CD14-positive monocyte (primary cell): ENCODE results near the gene NTM. TPM values are rescaled to one million over a fixed set of nuclear protein-coding genes. Genes with fewer than 3 reads are reported as not detected.

Experiments used
- DNase-seq, 3 donors: peaks; one replicate each; pipeline ENCODE4 v3.0.0-alpha.2; 2011 to 2022
- H2AFZ ChIP-seq: 2 replicates; pipeline ENCODE4 v1.6.0; 2012; ENCODE audit warnings: mild to moderate bottlenecking, low read depth, low read length, inconsistent platforms; ENCODE audit not compliant: insufficient read depth, poor library complexity, severe bottlenecking
- H3K27ac ChIP-seq, 2 donors: 1 replicate in 1 of 2; 2 replicates in 1 of 2; pipeline ENCODE4 v1.5.1; 2012 to 2013; ENCODE audit warnings: low read length in 2 of 2, control low read depth in 1 of 2, inconsistent platforms in 1 of 2, low read depth in 1 of 2, mild to moderate bottlenecking in 1 of 2
- H3K27me3 ChIP-seq, 2 donors: one replicate each; pipeline versions ENCODE4 v1.6.0 to v1.6.1; 2011 to 2013; ENCODE audit warnings: low read length in 2 of 2; ENCODE audit not compliant: control insufficient read depth in 2 of 2, insufficient read depth in 2 of 2
- H3K36me3 ChIP-seq, 2 donors: replicated peaks in 1 of 2; 1 replicate in 1 of 2; 2 replicates in 1 of 2; pipeline versions ENCODE4 v1.5.1 to v1.6.1; 2012 to 2013; ENCODE audit warnings: low read length in 2 of 2, control low read depth in 1 of 2, inconsistent platforms in 1 of 2, mild to moderate bottlenecking in 1 of 2; ENCODE audit not compliant: insufficient read depth in 2 of 2, control insufficient read depth in 1 of 2
- H3K4me1 ChIP-seq, 2 donors: 1 replicate in 1 of 2; 2 replicates in 1 of 2; pipeline versions ENCODE4 v1.5.1 to v1.6.1; 2012 to 2013; ENCODE audit warnings: low read length in 2 of 2, control low read depth in 1 of 2, inconsistent platforms in 1 of 2, mild to moderate bottlenecking in 1 of 2, moderate library complexity in 1 of 2; ENCODE audit not compliant: insufficient read depth in 2 of 2, control insufficient read depth in 1 of 2
- H3K4me2 ChIP-seq: replicated peaks from 2 replicates; pipeline ENCODE3; 2012; ENCODE audit warnings: low read length, moderate library complexity, mild to moderate bottlenecking; ENCODE audit not compliant: poor library complexity, severe bottlenecking; ENCODE audit errors: extremely low read depth
- H3K4me3 ChIP-seq, 3 experiments: fragments of 200-600 bp in 1 of 3; sonication (generic) in 1 of 3; replicated peaks in 1 of 3; 1 replicate in 2 of 3; 2 replicates in 1 of 3; pipeline ENCODE4 v1.5.1; 2011 to 2013; ENCODE audit warnings: low read length in 3 of 3, mild to moderate bottlenecking in 3 of 3, control low read depth in 2 of 3, low read depth in 2 of 3, inconsistent platforms in 1 of 3, moderate library complexity in 1 of 3
- H3K79me2 ChIP-seq: 2 replicates; pipeline ENCODE4 v1.6.0; 2012; ENCODE audit warnings: mild to moderate bottlenecking, control low read depth, inconsistent platforms, low read length, moderate library complexity; ENCODE audit not compliant: insufficient read depth
- H3K9ac ChIP-seq: 2 replicates; pipeline ENCODE4 v1.6.0; 2017; ENCODE audit warnings: low read length, mild to moderate bottlenecking; ENCODE audit not compliant: insufficient read depth, poor library complexity, severe bottlenecking
- H3K9me3 ChIP-seq, 2 donors: replicated peaks in 1 of 2; 1 replicate in 1 of 2; 2 replicates in 1 of 2; pipeline versions ENCODE4 v1.5.1 to v1.6.1; 2012 to 2013; ENCODE audit warnings: low read length in 2 of 2, control low read depth in 1 of 2; ENCODE audit not compliant: control insufficient read depth in 1 of 2, insufficient read depth in 1 of 2
- H4K20me1 ChIP-seq: 2 replicates; pipeline ENCODE4 v1.6.0; 2012; ENCODE audit warnings: mild to moderate bottlenecking, low read length, control low read depth, moderate library complexity; ENCODE audit not compliant: insufficient read depth
- H3K27ac Mint-ChIP-seq, 7 donors: one replicate each; pipeline ENCODE4 v1.8.0; 2020; ENCODE audit warnings: mild to moderate bottlenecking in 7 of 7, mixed read lengths in 7 of 7, moderate library complexity in 6 of 7, inconsistent platforms in 2 of 7
- H3K27me3 Mint-ChIP-seq, 3 donors: one replicate each; pipeline ENCODE4 v1.8.0; 2021 to 2022; ENCODE audit warnings: low read depth in 3 of 3, mild to moderate bottlenecking in 3 of 3, mixed read lengths in 3 of 3, moderate library complexity in 3 of 3, inconsistent platforms in 1 of 3
- H3K36me3 Mint-ChIP-seq, 2 donors: one replicate each; pipeline ENCODE4 v1.8.0; 2020; ENCODE audit warnings: mixed read lengths in 2 of 2, inconsistent platforms in 1 of 2, mild to moderate bottlenecking in 1 of 2
- H3K4me1 Mint-ChIP-seq: one replicate; pipeline ENCODE4 v1.8.0; 2020; ENCODE audit warnings: mild to moderate bottlenecking, mixed read lengths
- H3K4me3 Mint-ChIP-seq, 2 donors: one replicate each; pipeline ENCODE4 v1.8.0; 2020; ENCODE audit warnings: mild to moderate bottlenecking in 2 of 2, mixed read lengths in 2 of 2, moderate library complexity in 1 of 2
- H3K9me3 Mint-ChIP-seq, 7 donors: one replicate each; pipeline ENCODE4 v1.8.0; 2020 to 2022; ENCODE audit warnings: mixed read lengths in 7 of 7, mild to moderate bottlenecking in 6 of 7, moderate library complexity in 6 of 7, inconsistent platforms in 2 of 7
- WGBS: methylation state at CpG from one replicate; pipeline ENCODE4 v1.1.5; 2013; ENCODE audit warnings: missing lambda C conversion rate; ENCODE audit not compliant: insufficient coverage; 5-methylcytosine and 5-hydroxymethylcytosine counted together
- intact Hi-C, 2 donors: fragments of 100-400 bp; cut with micrococcal nuclease; formaldehyde crosslinking; loops; one replicate each; pipeline versions ENCODE4 v1.15.0 to v1.15.1; 2023
- polyA plus RNA-seq, 3 donors: library from polyadenylated mRNA; depleted of rRNA in 1 of 3; unstranded in 2 of 3; stranded (reverse) in 1 of 3; fragments of 300-500 nt in 2 of 3; fragments of >200 nt in 1 of 3; fragmentation: Illumina TruSeq in 2 of 3; gene quantifications; 1 replicate in 2 of 3; 2 replicates in 1 of 3; pipeline ENCODE4 v1.2.3, GENCODE V29; 2012 to 2021
- TF ChIP-seq, protein P1 (sequence below): fragments of 200-600 bp; IDR thresholded peaks from one replicate; pipeline ENCODE4 v1.8.0; 2022; ENCODE audit warnings: antibody characterized with exemption, mild to moderate bottlenecking

Gene NTM
- polyA plus RNA-seq, 3 donors: not detected

DNA sequence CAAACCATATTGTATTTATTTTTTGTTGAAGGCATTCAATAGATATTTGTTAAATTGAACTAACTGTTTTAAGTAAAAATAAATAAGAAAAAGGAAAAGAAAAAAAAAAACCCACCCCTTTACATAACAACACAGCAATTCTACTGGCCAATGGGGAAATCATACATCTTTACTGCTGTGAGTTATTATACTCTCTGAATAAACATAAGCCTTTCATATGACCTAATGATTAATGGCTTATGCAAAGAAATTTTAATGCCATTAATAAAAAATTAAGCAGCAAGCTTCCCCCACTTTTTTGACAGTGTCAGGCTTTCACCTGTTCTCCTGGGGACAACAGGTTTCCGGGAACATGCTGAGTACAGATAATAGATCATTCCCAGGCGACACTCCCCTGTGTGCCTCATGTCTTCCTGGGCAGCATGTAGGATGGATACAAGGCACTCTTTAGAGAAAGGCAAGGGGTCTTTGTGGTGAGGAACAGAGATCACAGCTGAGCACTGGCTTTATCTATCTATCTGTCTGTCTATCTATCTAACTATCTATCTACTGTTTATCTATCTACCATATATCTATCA is 676.0 kb downstream of the NTM start:
- peaks cover 0 to 11% (median 4%) of the 10 kb centered on the region in 7 donors for H3K9me3 Mint-ChIP-seq
- H3K27me3 ChIP-seq: no peaks in the 10 kb centered on the region
- H3K27ac ChIP-seq: no peak overlapping the region
- peak overlapping the region; percentile 52 for H3K4me2 ChIP-seq
- peaks cover 44 to 62% of the 10 kb centered on the region in 2 donors for H3K4me1 ChIP-seq
- peaks cover 0 to 3% of the 10 kb centered on the region in 2 donors for H3K9me3 ChIP-seq
- H2AFZ ChIP-seq: no peak overlapping the region
- peaks cover 81% of the 10 kb centered on the region for H3K4me1 Mint-ChIP-seq
- H3K4me3 Mint-ChIP-seq: no peak overlapping the region
- no CpG with 5 or more reads among the region's 2 CpGs for WGBS
- DNase-seq: no peak
- intact Hi-C loops: no loop called here
- H3K36me3 ChIP-seq: no peaks in the 10 kb centered on the region
- no peaks in the 10 kb centered on the region for H3K79me2 ChIP-seq
- TF ChIP-seq, protein P1, sequence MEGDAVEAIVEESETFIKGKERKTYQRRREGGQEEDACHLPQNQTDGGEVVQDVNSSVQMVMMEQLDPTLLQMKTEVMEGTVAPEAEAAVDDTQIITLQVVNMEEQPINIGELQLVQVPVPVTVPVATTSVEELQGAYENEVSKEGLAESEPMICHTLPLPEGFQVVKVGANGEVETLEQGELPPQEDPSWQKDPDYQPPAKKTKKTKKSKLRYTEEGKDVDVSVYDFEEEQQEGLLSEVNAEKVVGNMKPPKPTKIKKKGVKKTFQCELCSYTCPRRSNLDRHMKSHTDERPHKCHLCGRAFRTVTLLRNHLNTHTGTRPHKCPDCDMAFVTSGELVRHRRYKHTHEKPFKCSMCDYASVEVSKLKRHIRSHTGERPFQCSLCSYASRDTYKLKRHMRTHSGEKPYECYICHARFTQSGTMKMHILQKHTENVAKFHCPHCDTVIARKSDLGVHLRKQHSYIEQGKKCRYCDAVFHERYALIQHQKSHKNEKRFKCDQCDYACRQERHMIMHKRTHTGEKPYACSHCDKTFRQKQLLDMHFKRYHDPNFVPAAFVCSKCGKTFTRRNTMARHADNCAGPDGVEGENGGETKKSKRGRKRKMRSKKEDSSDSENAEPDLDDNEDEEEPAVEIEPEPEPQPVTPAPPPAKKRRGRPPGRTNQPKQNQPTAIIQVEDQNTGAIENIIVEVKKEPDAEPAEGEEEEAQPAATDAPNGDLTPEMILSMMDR: no peak
- H3K27ac Mint-ChIP-seq: peak overlapping the region in 1 of 7 donors; percentile 8
- H4K20me1 ChIP-seq: no peaks in the 10 kb centered on the region
- peak overlapping the region in 1 of 3 experiments; percentile 48 for H3K4me3 ChIP-seq
- H3K27me3 Mint-ChIP-seq: peaks cover 0 to 3% (median 3%) of the 10 kb centered on the region in 3 donors
- peaks cover 3 to 5% of the 10 kb centered on the region in 2 donors for H3K36me3 Mint-ChIP-seq
- no peak overlapping the region for H3K9ac ChIP-seq

DNA sequence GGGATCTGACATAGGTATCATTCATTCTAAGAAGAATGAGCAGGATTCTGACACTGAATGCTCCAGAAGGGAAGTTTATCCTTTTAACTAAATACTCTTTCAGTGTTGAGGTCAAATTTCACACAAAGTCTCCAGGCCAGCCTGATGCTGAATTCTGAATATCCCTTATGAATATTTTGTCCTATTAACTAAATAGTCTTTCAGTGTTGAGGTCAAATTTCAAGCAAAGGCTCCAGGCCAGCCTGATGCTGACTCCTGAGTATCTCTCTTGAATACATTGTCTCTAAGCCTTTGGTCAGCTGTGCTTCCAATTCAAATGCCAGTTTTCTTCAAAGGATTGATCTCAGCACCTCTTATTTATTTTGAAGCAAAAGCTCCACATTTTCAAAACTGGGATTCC is 676.8 kb downstream of the NTM start:
- peaks cover 44 to 64% of the 10 kb centered on the region in 2 donors for H3K4me1 ChIP-seq
- H3K27me3 ChIP-seq: no peaks in the 10 kb centered on the region
- peaks cover 0 to 3% of the 10 kb centered on the region in 2 donors for H3K9me3 ChIP-seq
- peaks cover 0 to 7% (median 4%) of the 10 kb centered on the region in 3 donors for H3K27me3 Mint-ChIP-seq
- no peaks in the 10 kb centered on the region for H4K20me1 ChIP-seq
- DNase-seq: no peak
- no peak overlapping the region for H3K9ac ChIP-seq
- peaks cover 3 to 5% of the 10 kb centered on the region in 2 donors for H3K36me3 Mint-ChIP-seq
- intact Hi-C loops: no loop called here
- TF ChIP-seq, protein P1: no peak
- H3K4me1 Mint-ChIP-seq: peaks cover 77% of the 10 kb centered on the region
- H2AFZ ChIP-seq: no peak overlapping the region
- no peaks in the 10 kb centered on the region for H3K79me2 ChIP-seq
- H3K4me3 ChIP-seq: no peak overlapping the region
- H3K36me3 ChIP-seq: no peaks in the 10 kb centered on the region
- H3K27ac Mint-ChIP-seq: no peak overlapping the region
- H3K4me3 Mint-ChIP-seq: peak overlapping the region in 1 of 2 donors; percentile 42
- no peak overlapping the region for H3K4me2 ChIP-seq
- H3K27ac ChIP-seq: no peak overlapping the region
- peaks cover 0 to 11% (median 4%) of the 10 kb centered on the region in 7 donors for H3K9me3 Mint-ChIP-seq
